HS-5 (cell line): ENCODE results near the gene ARR3.
A peak's percentile ranks its signal among the peaks of the same experiment; 100 is the strongest.
"Not testable (repeated sequence)": the region's sequence is repeated elsewhere in the genome, so short reads cannot be mapped to it uniquely, and the experiment has no call there.

Source experiments
- DNase-seq: peaks from one replicate; pipeline ENCODE4 v3.0.0-alpha.2; 2012; ENCODE audit warnings: low read depth

The ARR3 gene

DNA sequence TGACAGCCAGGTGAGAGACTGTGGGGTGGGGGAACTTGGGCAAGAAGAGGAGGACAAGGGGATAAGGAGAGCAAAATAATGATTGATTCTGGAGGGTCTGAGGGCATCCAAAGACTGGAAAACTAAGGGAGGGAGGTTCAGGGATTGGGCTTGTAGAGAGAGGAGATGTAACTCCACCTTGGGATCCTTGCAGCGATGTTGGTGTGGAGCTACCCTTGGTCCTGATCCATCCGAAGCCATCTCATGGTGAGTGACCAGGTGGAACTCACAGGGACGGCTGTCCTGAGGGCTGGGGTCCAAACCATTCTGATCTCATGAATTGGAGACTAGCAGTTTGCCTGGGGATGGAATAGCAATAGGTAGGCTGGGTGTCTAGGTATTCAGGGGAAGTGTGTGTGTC lies 12.4 kb downstream of the ARR3 start:
- DNase-seq, result no peak

DNA sequence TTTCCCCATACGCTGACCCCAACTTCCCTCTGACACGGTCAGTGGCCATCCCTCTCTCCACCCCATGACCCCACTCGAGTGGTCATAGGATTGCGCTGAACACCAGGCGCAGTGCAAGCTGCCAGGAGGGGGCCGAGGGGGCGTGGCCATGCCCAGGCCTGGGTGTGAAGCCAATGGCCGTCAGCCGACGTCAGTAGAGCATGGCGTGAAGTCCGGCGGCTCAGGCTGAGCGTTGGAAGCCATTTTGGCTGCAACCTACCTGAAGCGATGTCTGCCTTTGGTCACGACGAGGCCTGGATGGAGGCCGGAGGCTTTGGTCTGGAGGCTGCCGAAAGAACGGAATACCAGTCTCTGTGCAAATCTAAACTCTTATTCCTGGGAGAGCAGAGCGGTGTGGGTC lies 13.8 kb downstream of the ARR3 start, which contains the start of gene RAB41:
Gene RAB41, plus strand, starts transcription at position 222 of the 400 bp plus-strand sequence. Its CDS starts 46 bp downstream, at position 268.
- no peak for DNase-seq

DNA sequence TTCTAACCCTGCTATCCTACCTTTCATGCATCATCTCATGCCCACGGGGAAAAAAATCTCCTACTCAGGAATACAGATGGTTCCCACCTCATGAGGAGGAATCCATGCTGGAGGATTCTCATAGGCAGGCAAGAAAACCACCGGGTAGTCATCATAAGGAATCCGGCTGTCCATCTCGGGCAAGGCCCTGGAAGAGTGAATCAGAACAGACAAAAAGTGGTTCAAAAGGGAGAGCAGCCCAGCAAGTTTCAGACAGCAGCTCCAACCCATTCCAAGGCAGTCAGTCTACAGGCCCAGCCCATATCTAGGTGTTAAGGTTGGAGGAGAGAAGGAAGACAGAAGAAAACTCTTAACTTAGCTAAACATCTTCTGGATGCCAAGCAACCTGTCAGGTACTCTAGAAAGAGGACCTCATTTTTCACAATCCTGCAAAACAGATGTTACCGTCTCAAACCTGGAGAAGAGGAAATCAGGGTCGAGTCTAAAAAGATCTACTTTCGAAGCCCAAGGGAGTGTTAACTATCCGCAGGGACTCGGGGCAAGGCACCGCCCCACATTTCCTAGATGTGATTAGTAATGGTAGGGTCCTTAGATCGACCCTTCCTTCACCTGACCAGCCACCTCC lies 21.1 kb downstream of the ARR3 start:
- no peak for DNase-seq

DNA sequence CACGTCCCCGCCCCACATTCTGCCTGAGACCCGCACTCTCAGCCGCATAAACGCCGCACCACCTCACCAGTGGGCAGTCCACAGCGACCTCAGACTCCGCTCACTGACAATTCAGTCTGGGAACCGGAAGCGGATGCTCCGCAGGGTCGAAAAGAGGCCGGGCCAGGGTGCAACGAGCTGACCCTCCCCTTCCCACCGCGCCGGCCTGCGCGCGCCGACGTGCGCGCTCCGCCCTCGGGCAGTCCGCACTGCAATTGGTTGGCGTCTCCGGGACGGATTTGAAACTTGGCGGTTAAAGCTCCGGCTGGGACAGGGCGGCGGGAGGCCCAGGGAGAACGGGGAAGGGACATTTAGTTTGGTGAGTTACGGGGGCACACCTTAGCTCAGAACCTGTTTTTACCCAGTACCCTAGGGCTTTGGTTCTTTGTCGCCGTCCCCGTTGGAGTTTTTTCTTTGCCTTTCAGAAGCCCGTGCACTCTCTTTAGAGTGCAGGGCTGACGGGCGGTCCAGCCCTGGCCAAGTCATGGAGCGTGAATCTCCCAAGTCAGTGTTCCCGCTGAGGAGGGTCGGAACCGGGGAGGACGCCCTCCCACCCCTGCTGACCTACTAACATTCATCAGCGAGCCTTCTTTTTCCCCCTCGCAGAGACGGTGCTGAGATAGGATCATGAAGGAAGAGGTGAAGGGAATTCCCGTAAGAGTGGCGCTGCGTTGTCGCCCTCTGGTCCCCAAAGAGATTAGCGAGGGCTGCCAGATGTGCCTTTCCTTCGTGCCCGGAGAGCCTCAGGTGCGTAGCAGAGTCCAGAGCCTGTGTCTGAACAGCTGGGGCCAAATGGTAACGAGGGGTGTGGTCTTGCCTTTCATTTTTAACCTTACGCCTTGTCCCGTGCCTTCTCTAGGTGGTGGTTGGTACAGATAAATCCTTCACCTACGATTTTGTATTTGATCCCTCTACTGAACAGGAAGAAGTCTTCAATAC lies 21.9 kb downstream of the ARR3 start, which contains the start of the genes KIF4A and PDZD11:
Gene KIF4A, plus strand, starts transcription at position 312 of the 978 bp plus-strand sequence. Its CDS starts 355 bp downstream, at position 667.
Gene PDZD11, minus strand, starts transcription at position 135 of the 978 bp plus-strand sequence. CDS start 586 bp downstream, outside the sequence.
- peak; percentile 42 for DNase-seq

GRCh38 chrX:70292788-70293187 lies 24.7 kb downstream of the ARR3 start:
- no peak for DNase-seq

DNA sequence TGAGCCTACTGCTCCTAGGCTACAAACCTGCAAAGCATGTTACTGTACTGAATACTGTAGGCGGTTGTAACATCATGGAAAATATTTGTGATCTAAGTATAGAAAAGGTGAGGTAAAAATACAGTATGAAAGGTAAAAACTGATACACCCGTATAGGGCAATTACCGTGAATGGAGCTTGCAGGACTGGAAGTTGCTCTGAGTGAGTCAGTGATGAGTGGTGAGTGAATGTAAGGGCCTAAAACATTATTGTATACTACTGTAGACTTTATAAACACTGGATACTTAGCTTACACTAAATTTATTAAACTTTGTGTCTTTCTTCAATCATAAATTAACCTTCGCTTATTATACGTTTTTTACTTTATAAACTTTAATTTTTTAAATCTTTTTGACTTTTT lies 25.5 kb downstream of the ARR3 start:
- no peak for DNase-seq

GRCh38 chrX:70301716-70302115 lies 33.6 kb downstream of the ARR3 start:
- DNase-seq, result no peak

DNA sequence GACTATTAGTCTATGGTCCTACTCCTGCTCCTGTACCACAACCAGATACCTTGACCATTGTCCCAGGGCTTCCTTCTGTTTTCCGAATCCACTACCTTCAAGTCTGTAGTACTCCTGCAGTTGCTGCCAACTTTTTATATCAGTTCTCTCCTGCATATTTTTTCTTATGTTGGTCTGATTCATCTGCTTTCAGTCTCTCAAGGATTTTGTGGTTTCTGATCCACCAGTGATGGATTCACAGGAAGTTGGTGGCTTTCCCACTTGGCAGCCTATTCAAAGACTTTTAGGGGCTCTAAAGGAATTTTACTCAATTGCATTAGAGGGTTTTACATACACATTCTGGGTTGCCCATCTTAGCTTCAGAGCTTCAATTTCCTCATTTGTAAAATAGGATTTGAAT lies 45.4 kb downstream of the ARR3 start:
- DNase-seq, result no peak

DNA sequence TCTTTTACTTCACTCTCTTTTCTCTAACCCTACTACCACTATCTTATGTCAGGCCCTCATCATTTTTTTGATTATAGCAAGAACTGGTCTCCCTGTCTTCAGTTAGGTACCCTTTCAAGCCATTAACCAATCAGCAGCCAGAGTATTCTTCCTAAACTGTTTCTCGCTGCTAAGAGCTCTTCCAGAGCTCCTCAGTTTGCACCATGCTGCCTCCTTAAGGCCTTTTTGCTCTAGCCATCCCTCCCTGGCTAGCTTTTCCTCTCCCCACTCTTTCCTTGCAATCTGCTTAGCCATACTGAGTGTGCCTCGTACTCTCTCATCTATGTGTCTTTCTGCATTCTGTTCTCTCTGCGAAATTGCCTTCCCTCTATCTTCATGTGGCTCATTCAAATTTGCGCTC lies 54.6 kb downstream of the ARR3 start:
- DNase-seq, result no peak

- DNase-seq, result not testable (repeated sequence)
Observed at GRCh38 chrX:70323628-70324027, 55.5 kb downstream of the ARR3 start.

DNA sequence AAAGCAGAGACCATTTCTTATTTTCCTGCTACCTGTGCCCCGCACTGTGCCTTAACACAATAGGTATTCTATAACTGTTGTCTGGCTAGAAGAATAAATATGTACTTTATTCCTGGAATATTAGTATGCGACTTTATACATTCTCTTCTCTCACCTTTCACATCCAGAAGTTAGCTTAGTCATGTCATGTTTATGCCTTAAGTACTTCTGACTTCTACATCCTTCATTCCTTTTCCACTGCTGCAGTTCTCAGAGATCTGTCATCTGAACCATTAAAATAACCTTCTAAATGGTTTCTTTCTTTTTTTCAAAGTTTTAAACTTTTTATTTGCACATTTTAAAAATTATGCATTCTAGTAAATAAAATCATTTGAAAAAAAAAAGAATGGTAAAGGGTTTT lies 56.2 kb downstream of the ARR3 start:
- no peak for DNase-seq

- no peak for DNase-seq
Observed at GRCh38 chrX:70331161-70331560, 63.0 kb downstream of the ARR3 start.
